ELR (cell line): Measurements from ENCODE around the gene NDUFA13.

Experiments
- DNase-seq: peaks from one replicate; pipeline ENCODE4 v3.0.0-alpha.2; 2015; ENCODE audit warnings: low read depth

NDUFA13 gene

DNA sequence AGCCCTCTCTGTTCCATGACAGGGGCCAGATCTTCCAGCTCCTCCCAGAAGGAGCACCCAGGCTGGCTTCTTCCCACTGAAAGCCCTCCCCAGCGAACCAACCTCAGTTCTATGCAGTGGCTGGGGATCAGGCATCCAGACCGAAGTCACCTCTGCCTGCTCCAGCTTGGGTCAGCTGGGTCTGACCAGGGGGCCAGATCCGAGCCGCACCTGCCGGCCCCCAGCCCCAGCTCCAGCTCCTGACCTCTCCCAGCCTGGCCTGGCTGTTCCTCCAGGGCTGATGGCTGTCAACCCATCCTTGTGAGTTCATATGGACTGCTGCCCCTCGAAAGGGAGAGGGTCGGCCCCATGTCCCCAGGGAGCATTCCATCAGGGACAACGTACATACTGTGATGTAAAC lies 8.7 kb upstream of the NDUFA13 start:
- no peak for DNase-seq

DNA sequence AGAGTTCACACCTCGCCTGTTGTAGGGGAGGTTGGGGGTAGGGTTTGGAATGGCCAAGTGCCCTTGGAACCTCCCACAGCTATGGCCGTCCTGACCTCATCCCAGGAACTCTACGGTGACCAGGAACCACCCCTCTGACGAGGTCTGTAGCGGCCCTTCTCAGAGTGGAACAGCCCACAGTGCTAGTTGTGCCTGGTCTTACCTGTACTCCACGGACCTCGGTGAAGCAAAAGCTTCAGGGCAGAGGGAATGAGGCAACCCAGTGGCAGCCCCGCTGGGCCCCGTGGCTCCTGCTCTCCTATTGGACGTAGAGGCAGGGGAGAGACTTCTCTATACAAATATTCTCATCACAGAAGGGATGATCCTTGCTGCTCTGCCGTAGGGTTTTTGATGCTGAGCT lies 7.8 kb upstream of the NDUFA13 start:
- no peak for DNase-seq

DNA sequence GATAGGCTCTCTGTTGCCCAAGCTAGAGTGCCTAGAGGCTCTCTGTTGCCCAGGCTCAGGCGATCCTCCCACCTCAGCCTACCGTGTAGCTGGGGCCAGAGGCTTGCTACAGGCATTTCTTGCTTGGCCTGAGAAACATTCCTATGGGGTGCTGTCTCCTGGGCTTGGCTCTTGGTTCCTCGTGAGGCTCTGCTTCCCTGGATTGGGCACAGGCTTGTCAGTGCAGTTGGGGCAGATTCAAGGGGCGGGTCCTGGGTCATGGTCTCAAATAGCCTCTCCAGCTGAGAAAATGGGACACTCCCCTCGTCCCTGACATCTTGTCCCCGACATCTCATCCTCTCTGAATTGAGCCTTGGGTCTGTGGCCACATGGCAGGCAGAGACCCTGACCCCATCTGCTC lies 5.6 kb upstream of the NDUFA13 start:
- peak; percentile 23 for DNase-seq

DNA sequence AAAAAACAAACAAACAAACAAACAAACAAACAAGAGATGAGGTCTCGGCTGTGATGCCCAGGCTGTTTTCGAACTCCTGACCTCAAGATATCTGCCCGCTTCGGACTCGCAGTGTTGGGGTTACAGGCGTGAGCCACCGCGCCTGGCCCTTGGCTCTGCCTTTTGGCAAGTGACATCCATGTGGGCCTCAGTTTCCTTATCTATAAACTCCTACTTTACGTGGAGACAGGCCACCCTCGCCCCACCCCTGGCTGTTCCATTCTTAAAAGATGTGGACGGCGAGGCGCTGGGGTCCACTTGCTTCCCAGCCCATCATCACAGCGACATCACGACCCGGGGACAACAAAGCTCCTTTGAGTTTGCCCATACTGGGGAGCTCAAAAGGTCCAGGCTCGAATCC lies 2.3 kb upstream of the NDUFA13 start:
- no peak for DNase-seq

DNA sequence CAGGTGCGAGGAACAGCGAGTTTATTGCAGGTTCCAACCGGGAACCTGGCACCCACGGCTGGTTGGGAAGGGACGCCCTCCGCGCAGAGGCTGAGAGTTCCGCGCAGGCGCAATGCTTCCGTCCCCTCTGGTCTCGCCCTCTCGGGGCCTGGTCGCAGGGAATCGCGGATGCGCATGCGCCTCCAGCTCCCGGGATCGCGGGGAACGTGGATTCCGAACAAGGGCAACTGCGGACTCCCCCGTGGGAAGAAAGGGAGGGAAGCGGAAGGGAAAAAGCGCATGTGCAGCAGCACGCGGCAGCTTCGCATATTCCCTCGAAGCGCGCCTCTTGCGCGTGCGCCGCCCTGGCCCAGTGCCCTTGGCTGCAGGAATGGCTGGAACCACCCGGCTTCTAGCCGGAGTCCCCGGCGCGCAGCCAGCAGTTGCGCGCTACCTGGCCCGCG lies 1.8 kb upstream of the NDUFA13 start:
- DNase-seq: no peak

DNA sequence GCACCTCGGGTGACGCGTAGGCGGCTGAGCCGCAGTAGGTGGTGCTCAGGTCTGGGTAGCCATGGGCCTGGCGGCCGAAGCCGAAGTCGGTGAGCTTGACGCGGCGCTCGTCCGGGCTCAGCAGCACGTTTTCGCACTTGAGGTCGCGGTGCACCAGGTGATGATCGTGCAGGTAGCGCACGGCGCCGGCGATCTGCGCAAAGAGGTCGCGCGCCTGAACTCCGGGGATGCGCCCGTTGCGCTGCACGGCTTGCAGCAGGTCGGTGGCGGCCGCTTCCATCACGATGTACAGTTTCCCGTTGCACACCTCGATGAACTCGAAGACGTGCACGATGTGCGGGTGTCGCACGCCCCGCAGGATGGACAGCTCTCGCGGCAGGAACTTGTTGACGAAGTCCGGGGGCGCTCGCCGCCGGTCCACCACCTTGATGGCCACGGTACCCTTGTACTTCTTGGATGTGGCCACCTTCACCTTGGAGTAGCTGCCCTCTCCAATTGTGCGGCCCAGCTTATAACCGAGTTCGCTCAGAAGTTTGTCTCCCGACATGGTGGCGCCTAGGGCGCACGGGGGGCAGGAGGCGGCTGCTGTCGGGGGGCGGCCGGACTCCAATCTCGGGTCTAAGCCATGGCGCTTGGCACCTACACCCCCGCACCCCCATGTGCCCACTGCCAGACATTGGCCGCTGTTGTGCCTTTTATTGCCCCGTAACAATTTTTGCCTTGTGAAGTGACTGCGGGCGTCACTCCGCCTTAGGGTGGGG lies 964 bp upstream of the NDUFA13 start, which contains the start of gene TSSK6:
Gene TSSK6 (minus strand): TSS at position 668 of the 761 bp plus-strand sequence. CDS start 121 bp downstream, at position 547.
- DNase-seq: no peak

DNA sequence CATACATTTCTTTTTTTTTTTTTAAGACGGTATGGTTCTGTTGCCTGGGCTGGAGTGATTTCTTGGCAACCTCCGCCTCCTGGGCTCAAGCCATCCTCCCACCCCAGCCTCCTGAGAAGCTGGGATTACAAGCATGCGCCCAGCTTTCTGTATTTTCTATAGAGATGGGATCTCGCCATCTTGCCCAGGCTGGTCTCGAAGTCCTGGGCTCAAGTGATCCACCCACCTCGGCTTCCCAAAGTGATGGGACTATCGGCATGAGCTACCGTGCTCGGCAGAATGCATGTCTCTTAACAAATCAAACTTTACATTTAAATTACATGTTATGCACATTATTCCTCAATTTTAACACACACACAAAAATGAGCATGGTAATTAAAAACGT lies 1.2 kb downstream of the NDUFA13 start:
- DNase-seq: no peak

DNA sequence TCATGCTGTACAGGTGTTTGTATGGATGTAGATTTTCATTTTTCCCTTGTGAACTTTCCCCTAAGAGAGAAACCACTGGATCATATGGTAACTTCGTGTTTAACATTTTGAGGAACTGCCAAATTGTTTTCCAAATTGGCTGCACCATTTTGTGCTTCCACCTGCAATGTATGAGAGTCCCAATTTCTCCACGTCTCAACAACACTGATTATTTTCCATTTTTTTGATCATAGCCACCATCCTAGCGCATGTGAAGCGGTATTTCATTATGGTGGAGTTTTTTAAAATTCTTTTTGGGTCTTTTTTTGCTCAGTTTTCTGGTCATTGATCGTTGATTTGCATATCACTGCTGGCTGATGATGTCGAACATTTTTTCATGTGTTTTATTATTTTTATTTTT lies 5.0 kb downstream of the NDUFA13 start:
- DNase-seq: no peak

DNA sequence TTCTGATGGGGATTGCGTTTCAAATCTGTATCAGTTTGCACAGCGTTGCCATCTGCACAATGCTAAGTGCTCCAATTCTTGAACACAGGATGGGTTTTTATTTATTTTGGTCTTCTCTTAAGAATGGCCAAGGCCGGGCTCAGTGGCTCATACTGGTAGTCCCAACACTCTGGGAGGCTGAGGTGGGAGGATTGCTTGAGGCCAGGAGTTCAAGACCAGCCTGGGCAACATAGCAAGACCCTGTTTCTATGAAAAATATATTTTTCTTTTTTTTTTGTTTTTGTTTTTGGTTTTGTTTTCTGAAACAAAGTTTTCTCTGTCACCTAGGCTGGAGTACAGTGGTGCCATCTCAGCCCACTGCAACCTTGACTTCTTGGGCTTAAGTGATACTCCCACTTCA lies 7.2 kb downstream of the NDUFA13 start:
- no peak for DNase-seq

DNA sequence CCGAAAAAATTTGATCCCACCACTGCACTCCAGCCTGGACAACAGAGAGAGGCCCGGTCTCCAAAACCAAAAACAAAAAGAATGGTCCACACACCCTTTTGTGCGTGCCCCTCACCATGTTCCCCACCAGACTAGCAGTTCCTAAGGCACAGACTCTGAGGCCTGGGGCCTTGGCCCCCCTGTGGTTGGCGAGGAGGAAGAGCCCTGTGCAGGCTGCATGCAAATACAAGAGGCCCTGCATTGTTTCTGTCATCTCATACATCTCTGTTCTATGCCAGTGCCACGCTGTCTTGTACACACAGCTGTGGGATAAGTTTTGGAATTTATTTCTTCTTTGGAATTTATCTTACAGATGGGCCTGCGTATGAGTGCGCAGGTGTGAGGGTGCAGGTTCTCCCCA lies 8.0 kb downstream of the NDUFA13 start:
- DNase-seq: no peak

DNA sequence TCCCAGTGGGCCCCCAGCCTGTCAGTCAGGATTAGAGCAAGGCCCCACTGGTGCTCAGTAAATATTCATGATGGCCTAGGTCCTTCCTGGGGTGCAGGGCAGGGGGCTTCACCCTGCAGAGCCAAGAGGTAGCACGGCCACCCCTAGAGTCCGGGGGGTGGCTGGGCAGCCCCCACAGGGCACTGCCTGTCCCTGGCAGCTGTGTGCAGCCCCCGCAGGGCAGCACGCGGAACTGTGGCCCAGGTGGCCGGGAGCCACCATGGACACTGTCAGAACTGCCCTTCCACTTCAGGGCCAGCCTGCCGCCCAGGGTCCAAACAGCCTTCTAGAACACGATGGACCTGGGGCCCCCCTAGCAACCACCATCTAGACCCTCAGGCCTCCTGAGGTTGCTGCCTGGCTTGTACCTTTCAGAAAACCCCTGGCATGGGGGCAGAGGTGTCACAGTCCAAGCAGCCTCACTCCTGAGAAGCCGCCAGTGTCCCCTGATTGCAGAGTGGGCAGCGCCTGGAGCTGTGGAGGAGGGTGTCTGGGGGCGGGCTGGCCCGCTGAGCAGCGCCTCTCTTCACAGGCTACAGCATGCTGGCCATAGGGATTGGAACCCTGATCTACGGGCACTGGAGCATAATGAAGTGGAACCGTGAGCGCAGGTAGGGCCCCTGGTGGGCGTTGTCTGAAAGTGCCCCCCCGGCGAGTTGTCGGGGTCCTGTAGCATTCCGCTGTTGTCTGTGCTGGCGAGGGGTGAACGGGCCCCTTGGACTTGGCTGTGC lies 9.8 kb downstream of the NDUFA13 start:
- no peak for DNase-seq

DNA sequence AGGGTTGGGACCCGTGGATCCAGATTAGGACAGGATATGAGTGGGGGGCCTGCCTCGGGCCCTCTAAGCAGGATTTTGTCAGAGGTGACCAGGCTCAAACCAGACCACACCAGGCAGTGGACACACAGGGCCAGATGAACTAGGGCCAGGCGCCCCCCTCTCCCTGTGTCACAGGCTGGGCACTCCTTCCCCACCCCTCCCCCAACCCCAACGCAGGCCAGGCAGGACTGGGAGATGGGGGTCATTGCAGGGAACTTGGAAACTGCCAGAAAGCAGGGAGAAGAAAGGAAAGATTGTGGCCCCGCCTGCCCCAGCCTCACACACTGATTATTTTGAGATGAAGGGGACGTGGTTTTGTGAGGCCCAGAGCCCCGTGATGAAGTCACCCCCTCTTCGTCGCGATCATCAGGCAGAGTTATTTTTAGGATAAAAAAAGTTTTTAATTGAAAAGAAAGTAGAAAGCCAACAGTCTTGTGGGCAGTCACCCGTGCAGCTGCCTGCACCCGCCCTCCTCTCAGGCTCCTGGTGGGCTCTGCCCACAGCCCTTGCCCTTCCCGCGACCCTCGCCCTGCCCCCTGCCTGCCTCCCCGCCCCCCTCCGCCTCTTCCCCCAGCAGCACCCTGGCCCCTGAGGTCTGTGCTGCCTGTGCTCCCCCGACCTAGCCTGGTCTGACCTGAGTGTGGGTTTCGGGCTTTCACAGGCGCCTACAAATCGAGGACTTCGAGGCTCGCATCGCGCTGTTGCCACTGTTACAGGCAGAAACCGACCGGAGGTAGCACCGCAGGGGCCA lies 10.8 kb downstream of the NDUFA13 start:
- DNase-seq: no peak

DNA sequence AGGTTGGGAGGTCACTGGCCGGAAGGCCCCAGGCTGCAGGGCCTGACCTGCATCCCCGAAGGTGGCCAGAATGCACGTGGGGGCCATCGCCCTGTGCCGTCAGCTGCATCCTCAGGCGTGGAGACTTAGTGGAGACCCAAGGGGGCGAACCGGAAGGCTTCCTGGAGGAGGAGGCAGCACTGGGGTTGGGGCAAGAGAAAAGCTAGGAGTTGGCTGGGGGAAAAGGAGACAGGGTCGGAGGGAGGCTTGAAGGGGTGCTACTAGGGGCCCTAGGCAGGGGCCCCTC lies 11.3 kb downstream of the NDUFA13 start:
- DNase-seq: no peak

DNA sequence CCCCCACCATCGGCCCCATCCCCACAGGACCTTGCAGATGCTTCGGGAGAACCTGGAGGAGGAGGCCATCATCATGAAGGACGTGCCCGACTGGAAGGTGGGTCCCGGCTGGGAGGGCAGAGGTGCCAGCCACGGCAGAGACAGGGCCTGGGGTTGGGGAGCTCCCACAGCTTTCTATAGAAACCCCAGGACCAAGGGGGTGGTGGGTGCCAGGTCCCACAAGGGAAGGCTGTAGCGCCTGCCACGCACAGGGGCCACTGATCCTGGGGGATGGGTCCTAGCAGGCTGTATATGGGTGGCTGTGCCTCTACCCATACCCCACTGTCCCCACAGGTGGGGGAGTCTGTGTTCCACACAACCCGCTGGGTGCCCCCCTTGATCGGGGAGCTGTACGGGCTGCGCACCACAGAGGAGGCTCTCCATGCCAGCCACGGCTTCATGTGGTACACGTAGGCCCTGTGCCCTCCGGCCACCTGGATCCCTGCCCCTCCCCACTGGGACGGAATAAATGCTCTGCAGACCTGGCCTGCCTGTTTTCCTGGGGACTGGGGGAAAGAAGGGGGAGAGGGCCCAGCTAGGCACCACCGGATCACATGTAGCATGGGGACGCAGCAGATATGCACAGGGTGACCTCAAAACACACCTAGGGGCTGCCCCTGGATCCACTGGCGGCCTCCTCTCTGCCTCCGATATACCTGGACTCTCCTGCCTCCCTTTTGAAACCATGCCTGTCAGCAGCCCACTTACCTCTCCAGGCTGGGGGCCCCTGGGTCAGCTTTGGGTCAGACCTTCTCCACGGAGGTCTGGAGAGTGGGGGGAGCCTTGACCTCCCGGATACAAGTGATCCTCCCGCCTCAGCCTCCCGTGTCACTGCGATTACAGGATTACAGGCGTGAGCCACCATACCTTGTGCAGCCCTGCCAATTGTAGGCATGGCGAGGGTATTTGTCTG lies 11.9 kb downstream of the NDUFA13 start:
- DNase-seq: no peak

DNA sequence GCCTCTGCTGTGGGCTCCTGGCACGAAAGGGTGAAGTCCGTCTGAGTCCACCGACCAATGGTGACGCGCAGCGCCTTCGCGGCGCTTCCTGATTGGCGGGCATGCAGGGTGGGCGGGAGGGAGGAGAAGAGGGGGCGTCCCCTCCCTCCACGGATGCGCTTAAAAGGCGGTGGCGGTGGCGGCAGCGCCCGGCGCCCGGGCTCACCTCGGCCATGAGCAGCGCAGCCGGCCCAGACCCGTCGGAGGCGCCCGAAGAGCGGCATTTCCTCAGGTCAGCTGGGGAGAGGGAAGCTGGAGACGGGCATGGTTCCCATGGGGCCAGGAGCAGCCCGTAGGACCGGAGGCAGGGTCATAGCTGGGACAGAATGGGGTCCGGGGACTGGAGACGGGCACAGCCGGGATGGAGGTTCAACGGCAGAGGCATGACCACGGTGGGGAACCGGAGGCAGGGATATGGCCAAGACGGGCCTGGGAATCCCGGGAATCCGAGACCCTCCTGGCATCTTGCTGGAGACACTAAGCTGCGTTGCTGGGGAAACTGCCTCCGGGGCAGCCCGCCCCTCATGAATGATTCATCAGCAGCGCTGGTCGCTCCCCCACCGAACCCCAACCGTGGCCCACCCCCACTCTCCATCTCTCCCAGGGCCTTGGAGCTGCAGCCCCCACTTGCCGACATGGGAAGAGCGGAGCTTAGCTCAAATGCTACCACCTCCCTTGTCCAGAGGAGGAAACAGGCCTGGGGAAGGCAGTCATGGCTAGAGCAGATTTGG lies 12.9 kb downstream of the NDUFA13 start, which contains the start of gene YJEFN3:
Gene YJEFN3 (plus strand): TSS at position 191 of the 770 bp plus-strand sequence. CDS start 22 bp downstream, at position 213.
- no peak for DNase-seq

DNA sequence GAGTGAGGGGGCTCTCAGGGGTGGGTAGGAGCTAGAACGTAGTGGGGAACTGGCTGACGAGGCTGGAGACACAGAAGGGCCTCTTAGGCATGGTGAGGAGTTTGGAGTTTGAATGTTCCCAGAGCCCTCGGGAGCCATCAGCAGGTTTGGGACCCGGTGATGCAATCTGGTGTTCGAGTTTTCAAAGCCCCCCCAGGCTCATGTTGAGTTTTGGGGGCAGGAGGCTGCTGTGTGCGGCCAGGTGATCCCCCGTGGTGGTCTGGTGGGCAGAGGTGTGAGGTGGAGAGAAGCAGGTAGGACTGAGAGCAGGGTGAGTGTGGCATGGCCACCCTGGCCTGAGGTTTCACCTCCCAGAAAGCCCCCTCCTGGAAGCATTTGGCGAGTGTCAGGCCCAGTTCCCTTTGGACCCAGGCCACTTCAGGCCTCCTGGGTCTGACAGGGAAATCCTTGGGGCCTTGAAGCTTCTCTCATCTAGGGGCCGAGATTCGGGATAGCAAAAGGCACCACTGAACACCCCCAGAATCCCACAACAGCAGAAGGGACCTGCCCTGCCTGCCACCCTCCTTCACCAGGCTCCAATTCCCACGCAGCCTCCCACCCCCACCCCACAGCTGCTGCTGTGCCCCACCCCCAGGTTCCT lies 13.9 kb downstream of the NDUFA13 start:
- no peak for DNase-seq

DNA sequence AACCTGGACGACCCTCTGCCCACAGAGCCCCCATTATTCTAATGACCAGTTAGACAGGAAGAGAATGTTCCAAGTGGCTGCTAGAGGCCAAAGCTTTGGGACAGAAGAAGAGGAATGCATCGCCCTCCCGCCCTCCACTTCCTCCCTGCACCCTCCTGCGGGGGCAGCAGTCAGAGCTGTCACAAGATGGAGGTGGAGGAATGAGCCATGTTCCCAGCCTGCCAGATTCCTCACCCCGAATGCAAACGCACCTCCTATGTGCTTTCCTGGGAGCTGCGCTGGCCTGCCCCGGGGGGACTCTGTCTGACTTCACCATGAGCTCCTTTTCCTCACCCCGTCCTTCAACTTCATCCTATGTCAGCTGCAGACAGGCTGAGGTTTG lies 14.4 kb downstream of the NDUFA13 start:
- DNase-seq: peak; percentile 34

DNA sequence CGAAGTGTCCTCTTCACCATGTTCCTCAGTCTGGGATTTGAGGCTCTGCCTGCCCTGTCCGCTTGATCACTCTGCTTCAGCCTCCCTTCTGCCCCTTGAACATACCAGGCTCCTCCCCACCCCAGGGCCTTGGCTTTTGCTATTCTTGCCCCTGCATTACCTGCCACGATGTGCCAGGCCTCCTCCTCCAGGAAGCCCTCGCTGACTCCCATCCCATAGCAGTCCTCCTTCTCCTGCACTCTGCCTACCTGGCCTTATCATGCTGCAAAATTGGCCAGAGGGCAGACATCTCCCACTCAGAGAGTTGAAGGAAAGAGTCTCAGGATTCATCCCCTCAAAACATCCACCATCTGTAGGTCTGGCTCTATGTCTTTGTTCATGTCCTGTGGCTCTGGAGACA lies 14.9 kb downstream of the NDUFA13 start:
- DNase-seq: no peak

DNA sequence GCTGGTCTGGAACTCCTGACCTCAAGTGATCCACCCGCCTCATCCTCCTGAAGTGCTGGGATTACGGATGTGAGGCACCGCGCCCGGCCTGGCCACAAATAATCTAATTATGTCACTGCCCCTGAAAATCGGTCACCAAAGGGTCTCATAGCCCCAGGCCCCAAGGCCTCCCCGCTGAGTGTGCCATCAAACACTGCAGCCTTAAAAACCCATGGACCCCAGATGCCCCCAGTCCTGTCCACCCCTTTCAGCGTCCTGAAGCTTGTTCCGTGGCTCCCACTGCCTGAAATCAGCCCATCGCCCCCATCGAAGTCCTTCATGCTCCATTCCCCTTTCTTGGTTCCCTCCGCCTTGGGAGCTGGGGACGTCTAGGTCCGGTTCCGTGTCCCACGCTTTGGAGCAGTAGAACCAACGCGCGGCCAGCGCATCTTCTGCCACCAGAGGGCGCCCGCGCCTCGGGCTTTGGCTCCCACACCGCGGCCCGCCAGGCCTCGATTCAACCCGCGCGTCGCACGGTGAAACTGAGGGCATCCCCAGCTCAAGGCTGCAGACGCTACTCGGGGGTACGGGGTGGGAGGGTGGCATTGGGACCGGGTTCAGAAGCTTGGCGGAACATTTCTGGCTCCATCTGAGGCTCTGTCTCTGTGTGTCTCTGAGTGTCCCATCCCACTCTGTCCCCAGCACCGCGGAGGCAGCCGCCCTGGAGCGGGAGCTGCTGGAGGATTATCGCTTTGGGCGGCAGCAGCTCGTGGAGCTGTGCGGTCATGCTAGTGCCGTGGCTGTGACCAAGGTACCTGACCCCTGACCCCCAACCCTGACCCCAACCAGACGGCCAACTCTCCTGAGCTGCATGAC lies 16.2 kb downstream of the NDUFA13 start:
- peak; percentile 77 for DNase-seq
